SIG-M5 treated with dmso at 0.1 percent for 504 hours (cell line): ENCODE results near the gene PTCHD4.
"Not testable (repeated sequence)": the region's sequence is repeated elsewhere in the genome, so short reads cannot be mapped to it uniquely, and the experiment has no call there.

Source experiments
- DNase-seq: peaks from one replicate; lab custom pipeline; 2025; ENCODE audit not compliant: unreplicated experiment; lab: John Stamatoyannopoulos, UW

Gene PTCHD4

GRCh38 chr6:48111143-48111506, at the start of gene PTCHD4:
Gene PTCHD4 (minus strand): TSS chr6:48111197. CDS start chr6:48068957, 42,240 bp downstream.
- DNase-seq: no peak

GRCh38 chr6:48151142-48151541, 40.1 kb upstream of the PTCHD4 start:
- DNase-seq: no peak

GRCh38 chr6:48150701-48151100, 39.7 kb upstream of the PTCHD4 start:
- DNase-seq: no peak

- no peak for DNase-seq
These were observed 36.1 kb upstream of the PTCHD4 start for GRCh38 chr6:48147051-48147450.

- no peak for DNase-seq
These were observed 33.0 kb upstream of the PTCHD4 start for GRCh38 chr6:48144021-48144420.

- no peak for DNase-seq
These were observed 31.0 kb upstream of the PTCHD4 start for GRCh38 chr6:48141975-48142374.

- DNase-seq: no peak
These were observed 29.0 kb upstream of the PTCHD4 start for GRCh38 chr6:48139818-48140614.

GRCh38 chr6:48136856-48137255, 25.9 kb upstream of the PTCHD4 start:
- no peak for DNase-seq

- DNase-seq: no peak
These were observed 24.5 kb upstream of the PTCHD4 start for GRCh38 chr6:48135323-48136084.

GRCh38 chr6:48134246-48134645, 23.2 kb upstream of the PTCHD4 start:
- DNase-seq: no peak

GRCh38 chr6:48123601-48124000, 12.6 kb upstream of the PTCHD4 start:
- DNase-seq: no peak

- DNase-seq: not testable (repeated sequence)
These were observed 11.2 kb upstream of the PTCHD4 start for GRCh38 chr6:48121983-48122749.

GRCh38 chr6:48116699-48117645, 6.0 kb upstream of the PTCHD4 start:
- DNase-seq: no peak

- no peak for DNase-seq
These were observed 2.1 kb upstream of the PTCHD4 start for GRCh38 chr6:48113130-48113529.

GRCh38 chr6:48111575-48111974, 578 bp upstream of the PTCHD4 start:
- DNase-seq: no peak

- no peak for DNase-seq
These were observed 408 bp downstream of the PTCHD4 start for GRCh38 chr6:48110436-48111142.

- peak; percentile 6 for DNase-seq
These were observed 1.1 kb downstream of the PTCHD4 start for GRCh38 chr6:48109944-48110343.

- DNase-seq: not testable (repeated sequence)
These were observed 8.4 kb downstream of the PTCHD4 start for GRCh38 chr6:48102476-48103195.

- DNase-seq: peak; percentile 0
These were observed 9.7 kb downstream of the PTCHD4 start for GRCh38 chr6:48101290-48101689.
